SK-N-SH (cell line): ENCODE measurements around the gene NHS. TPM values are rescaled to one million over a fixed set of nuclear protein-coding genes. Genes with fewer than 3 reads are reported as not detected.

Experiments used
- CTCF ChIA-PET: fragments of 300-600, 350-600 bp; formaldehyde crosslinking; extraction: SDS; loops from one replicate; lab custom pipeline; 2021; lab: Yijun Ruan, JAX
- POLR2A ChIA-PET: fragments of 350-600 bp; sonication (Branson Sonifier 250); formaldehyde crosslinking; extraction: SDS; loops from one replicate; lab custom pipeline; 2020; ENCODE audit warnings: antibody characterized with exemption, inconsistent platforms; lab: Yijun Ruan, JAX
- DNase-seq: peaks from one replicate; pipeline ENCODE4 v3.0.0; 2012
- H2AFZ ChIP-seq: fragments of 200-600 bp; sonication (generic); 2 replicates; pipeline ENCODE4 v1.8.1; 2016; ENCODE audit warnings: antibody characterized with exemption, mild to moderate bottlenecking, low read depth
- H3F3A ChIP-seq: fragments of 200-600 bp; sonication (generic); replicated peaks from 2 replicates; pipeline ENCODE3; 2016; ENCODE audit warnings: antibody characterized with exemption, mild to moderate bottlenecking; ENCODE audit not compliant: insufficient read depth
- H3K27ac ChIP-seq, 2 experiments: fragments of 200-500 bp in 1 of 2; fragments of 200-600 bp in 1 of 2; sonication (Bioruptor generic) in 1 of 2; sonication (generic), shearing (Covaris generic) in 1 of 2; 2 replicates each; pipeline versions ENCODE4 v1.5.1 to v1.6.1; 2014 to 2016; ENCODE audit warnings: low read depth in 2 of 2, inconsistent platforms in 1 of 2, low read length in 1 of 2, mild to moderate bottlenecking in 1 of 2, mixed read lengths in 1 of 2
- H3K27me3 ChIP-seq: fragments of 200-600 bp; sonication (generic), shearing (Covaris generic); 2 replicates; pipeline ENCODE4 v1.6.1; 2016; ENCODE audit warnings: mixed run types; ENCODE audit not compliant: insufficient read depth
- H3K36me3 ChIP-seq, 2 experiments: fragments of 200-500 bp in 1 of 2; fragments of 200-600 bp in 1 of 2; sonication (Bioruptor generic) in 1 of 2; sonication (generic) in 1 of 2; replicated peaks in 1 of 2; 2 replicates each; pipeline versions ENCODE3 to v1.5.1; 2014 to 2016; ENCODE audit warnings: low read length in 1 of 2, mild to moderate bottlenecking in 1 of 2; ENCODE audit not compliant: insufficient read depth in 2 of 2, control insufficient read depth in 1 of 2
- H3K4me1 ChIP-seq, 2 experiments: fragments of 200-500 bp in 1 of 2; fragments of 200-600 bp in 1 of 2; sonication (Bioruptor generic) in 1 of 2; sonication (generic), shearing (Covaris generic) in 1 of 2; 2 replicates each; pipeline versions ENCODE4 v1.5.1 to v1.6.1; 2014 to 2016; ENCODE audit warnings: low read depth in 1 of 2, low read length in 1 of 2, mixed run types in 1 of 2; ENCODE audit not compliant: insufficient read depth in 2 of 2, control insufficient read depth in 1 of 2
- H3K4me2 ChIP-seq: fragments of 200-600 bp; sonication (generic), shearing (Covaris generic); 2 replicates; pipeline ENCODE4 v1.6.1; 2017; ENCODE audit warnings: mixed run types
- H3K4me3 ChIP-seq, 2 experiments: fragments of 200-500 bp in 1 of 2; fragments of 200-600 bp in 1 of 2; sonication (Bioruptor generic) in 1 of 2; sonication (generic), shearing (Covaris generic) in 1 of 2; 2 replicates each; pipeline versions ENCODE4 v1.5.1 to v1.8.1; 2014 to 2016; ENCODE audit warnings: low read depth in 2 of 2, inconsistent platforms in 1 of 2, low read length in 1 of 2, mild to moderate bottlenecking in 1 of 2, mixed read lengths in 1 of 2, moderate library complexity in 1 of 2
- H3K79me2 ChIP-seq: fragments of 200-600 bp; sonication (generic); 2 replicates; pipeline ENCODE4 v1.8.1; 2017; ENCODE audit warnings: mild to moderate bottlenecking; ENCODE audit not compliant: insufficient read depth
- H3K9ac ChIP-seq: fragments of 200-600 bp; sonication (generic); 2 replicates; pipeline ENCODE4 v1.6.1; 2017; ENCODE audit warnings: mixed run types
- H3K9me2 ChIP-seq: fragments of 200-600 bp; sonication (generic); 2 replicates; pipeline ENCODE4 v1.6.1; 2017; ENCODE audit warnings: mixed run types
- H3K9me3 ChIP-seq: fragments of 200-600 bp; sonication (generic); 2 replicates; pipeline ENCODE4 v1.6.1; 2017; ENCODE audit warnings: mixed run types, mild to moderate bottlenecking, moderate library complexity
- H4K20me1 ChIP-seq: fragments of 200-600 bp; sonication (generic); 2 replicates; pipeline ENCODE4 v1.6.1; 2017; ENCODE audit warnings: mild to moderate bottlenecking, mixed run types; ENCODE audit not compliant: insufficient read depth
- CHD2 ChIP-seq: fragments of 150-350 bp; IDR thresholded peaks from 2 replicates; pipeline ENCODE4 v1.6.1; 2018; ENCODE audit warnings: low read length; ENCODE audit not compliant: partially characterized antibody
- GATA2 ChIP-seq: sonication (generic); formaldehyde crosslinking; IDR thresholded peaks from 2 replicates; pipeline ENCODE4 v1.5.0; 2020; ENCODE audit warnings: mild to moderate bottlenecking, missing genetic modification reagents
- PBX3 ChIP-seq: IDR thresholded peaks from 2 replicates; pipeline ENCODE4; 2012
- TCF12 ChIP-seq: IDR thresholded peaks from 2 replicates; pipeline ENCODE4 v1.4.0; 2012
- USF1 ChIP-seq: IDR thresholded peaks from 2 replicates; pipeline ENCODE4 v1.4.0; 2012; ENCODE audit warnings: low read depth, borderline replicate concordance
- USF2 ChIP-seq: fragments of 150-350 bp; IDR thresholded peaks from 2 replicates; pipeline ENCODE4 v1.6.1; 2017; ENCODE audit warnings: antibody characterized with exemption, low read length, low read depth, borderline replicate concordance
- WGBS: methylation state at CpG from one replicate; pipeline ENCODE4 v1.1.6; 2017; ENCODE audit warnings: low lambda C conversion rate; 5-methylcytosine and 5-hydroxymethylcytosine counted together
- polyA plus RNA-seq, 3 experiments: library from polyadenylated mRNA; depleted of rRNA; stranded (reverse); fragments of >200 nt; gene quantifications; 2 replicates each; pipeline ENCODE4 v1.2.3, GENCODE V29; 2012

Gene NHS
- polyA plus RNA-seq, 1 of the 3 experiments (the other 2 are of a cell fraction): 1.0 TPM

GRCh38 chrX:17496407-17496806, 121.4 kb downstream of the NHS start:
- Histone ChIP-seq H3K36me3 (no peaks in the 10 kb centered on the region), H3F3A (no peaks in the 10 kb centered on the region), H3K27me3 (no peaks in the 10 kb centered on the region), H3K4me1 (no peaks in the 10 kb centered on the region), H3K4me2 (no peak overlapping the region), H3K27ac (no peak overlapping the region), H2AFZ (no peak overlapping the region), H3K9ac (no peak overlapping the region), H3K4me3 (no peak overlapping the region), H4K20me1 (no peaks in the 10 kb centered on the region; the same call in 1 of the 2 replicates), H3K79me2 (no peaks in the 10 kb centered on the region), H3K9me2 (no peaks in the 10 kb centered on the region), H3K9me3 (no peaks in the 10 kb centered on the region)
- ChIA-PET CTCF (no interaction called here), POLR2A (no interaction called here)
- WGBS: 50% methylated on average over 1 of the region's 1 CpG
- no peak for TF ChIP-seq USF2
- no peak for TF ChIP-seq GATA2 (CRISPR knock-in tag)
- no peak for TF ChIP-seq CHD2
- TF ChIP-seq USF1: no peak
- DNase-seq: no peak

- no peak overlapping the region for H3K27ac ChIP-seq
- H2AFZ ChIP-seq: no peak overlapping the region
- H4K20me1 ChIP-seq: no peaks in the 10 kb centered on the region; the same call in 1 of the 2 replicates
- H3K4me2 ChIP-seq: no peak overlapping the region
- no peaks in the 10 kb centered on the region for H3K9me2 ChIP-seq
- POLR2A ChIA-PET: no interaction called here
- H3K9me3 ChIP-seq: no peaks in the 10 kb centered on the region
- no peak for TF ChIP-seq PBX3
- 0 out of 2 replicates have a peak, but pooled peaks have one; percentile 5 for TF ChIP-seq TCF12
- TF ChIP-seq, all 33 proteins: peak for 1
- WGBS: 22% methylated on average over 2 of the region's 2 CpGs
- H3K4me3 ChIP-seq: no peak overlapping the region
- H3K9ac ChIP-seq: no peak overlapping the region
- no peaks in the 10 kb centered on the region for H3K27me3 ChIP-seq
- no peaks in the 10 kb centered on the region for H3K36me3 ChIP-seq
- no peaks in the 10 kb centered on the region for H3F3A ChIP-seq
- no peak for DNase-seq
- CTCF ChIA-PET: no interaction called here
- H3K79me2 ChIP-seq: no peaks in the 10 kb centered on the region
- H3K4me1 ChIP-seq: no peaks in the 10 kb centered on the region
Observed at GRCh38 chrX:17497193-17497592, 122.2 kb downstream of the NHS start.

- 47% methylated on average over 5 of the region's 5 CpGs for WGBS
- Histone ChIP-seq H3K79me2 (no peaks in the 10 kb centered on the region), H3K9me2 (no peaks in the 10 kb centered on the region), H3K4me3 (no peak overlapping the region), H3K9ac (no peak overlapping the region), H2AFZ (no peak overlapping the region), H3K27ac (peak overlapping the region in 1 of 2 experiments; percentile 31; a peak in 1 of 4 replicates), H3F3A (no peaks in the 10 kb centered on the region), H3K36me3 (no peaks in the 10 kb centered on the region), H3K9me3 (no peaks in the 10 kb centered on the region), H3K4me1 (no peaks in the 10 kb centered on the region), H3K27me3 (no peaks in the 10 kb centered on the region), H4K20me1 (no peaks in the 10 kb centered on the region; the same call in 1 of the 2 replicates), H3K4me2 (no peak overlapping the region)
- ChIA-PET POLR2A (no interaction called here), CTCF (interaction anchor here (0.6 kb wide), 1 partner anchor 180 kb away, joined by 3 read pairs; no protein-coding TSS in a partner anchor)
- DNase-seq: no peak
- TF ChIP-seq PBX3: no peak
Observed at GRCh38 chrX:17499512-17499911, 124.5 kb downstream of the NHS start.
